IMR-90 (cell line): ENCODE measurements around the gene ADARB2.
"Not testable (repeated sequence)": the region's sequence is repeated elsewhere in the genome, so short reads cannot be mapped to it uniquely, and the experiment has no call there.

Source experiments
- BHLHE40 ChIP-seq: fragments of 150-350 bp; IDR thresholded peaks from 2 replicates; pipeline ENCODE4 v1.6.1; 2016; ENCODE audit warnings: mild to moderate bottlenecking, low read depth, low read length
- CEBPB ChIP-seq: IDR thresholded peaks from 2 replicates; pipeline ENCODE4 v1.6.1; 2012; ENCODE audit warnings: low read depth, low read length, improper control_type of control experiment
- CTCF ChIP-seq: conservative IDR thresholded peaks from 2 replicates; pipeline ENCODE4 v1.5.1; 2012; ENCODE audit warnings: mild to moderate bottlenecking, low read depth, low read length, improper control_type of control experiment
- ELK1 ChIP-seq: fragments of 150-350 bp; IDR thresholded peaks from 2 replicates; pipeline ENCODE4 v1.6.1; 2016; ENCODE audit warnings: low read depth, mild to moderate bottlenecking, low read length, moderate library complexity, borderline replicate concordance
- FOS ChIP-seq: fragments of 150-350 bp; IDR thresholded peaks from 2 replicates; pipeline ENCODE4 v1.6.1; 2016; ENCODE audit warnings: low read depth, low read length
- MAFK ChIP-seq: IDR thresholded peaks from 2 replicates; pipeline ENCODE4 v1.6.1; 2012; ENCODE audit warnings: low read depth, low read length, improper control_type of control experiment
- MAZ ChIP-seq: IDR thresholded peaks from 2 replicates; pipeline ENCODE4 v1.6.1; 2012; ENCODE audit warnings: low read depth, mild to moderate bottlenecking, low read length, improper control_type of control experiment, moderate library complexity, borderline replicate concordance
- MXI1 ChIP-seq: IDR thresholded peaks from 2 replicates; pipeline ENCODE4 v1.6.1; 2012; ENCODE audit warnings: low read depth, mild to moderate bottlenecking, low read length, moderate library complexity, borderline replicate concordance
- POLR2A ChIP-seq: IDR thresholded peaks from 2 replicates; pipeline ENCODE4 v1.6.1; 2012; ENCODE audit warnings: mild to moderate bottlenecking, low read depth, low read length
- RAD21 ChIP-seq: IDR thresholded peaks from 2 replicates; pipeline ENCODE4 v1.6.1; 2012; ENCODE audit warnings: low read length, improper control_type of control experiment
- RCOR1 ChIP-seq: IDR thresholded peaks from 2 replicates; pipeline ENCODE4 v1.6.1; 2012; ENCODE audit warnings: mild to moderate bottlenecking, low read length, improper control_type of control experiment; ENCODE audit not compliant: insufficient replicate concordance
- SMC3 ChIP-seq: fragments of 150-350 bp; IDR thresholded peaks from 2 replicates; pipeline ENCODE4 v1.6.1; 2016; ENCODE audit warnings: low read depth, mild to moderate bottlenecking, antibody characterized with exemption, low read length, moderate library complexity
- TF ChIP-seq, protein P1 (sequence below): fragments of 150-350 bp; IDR thresholded peaks from 2 replicates; pipeline ENCODE4 v1.6.1; 2017; ENCODE audit warnings: mild to moderate bottlenecking, antibody characterized with exemption, low read length, low read depth

DNA sequence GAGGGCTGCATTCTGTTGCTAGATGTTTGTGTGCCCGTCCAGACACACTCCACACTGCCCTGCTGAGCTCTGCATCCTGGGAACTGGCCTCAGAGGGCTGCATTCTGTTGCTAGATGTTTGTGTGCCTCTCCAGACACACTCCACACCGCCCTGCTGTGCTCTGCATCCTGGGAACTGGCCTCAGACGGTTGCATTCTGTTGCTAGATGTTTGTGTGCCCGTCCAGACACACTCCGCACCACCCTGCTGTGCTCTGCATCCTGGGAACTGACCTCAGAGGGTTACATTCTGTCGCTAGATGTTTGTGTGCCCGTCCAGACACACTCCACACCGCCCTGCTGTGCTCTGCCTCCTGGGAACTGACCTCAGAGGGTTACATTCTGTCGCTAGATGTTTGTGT lies 120.6 kb downstream of the ADARB2 start:
- TF ChIP-seq MAFK, CTCF, POLR2A, MXI1, RAD21, SMC3, BHLHE40, MAZ, FOS, RCOR1, ELK1, CEBPB: not testable (repeated sequence)
- TF ChIP-seq, protein P1, sequence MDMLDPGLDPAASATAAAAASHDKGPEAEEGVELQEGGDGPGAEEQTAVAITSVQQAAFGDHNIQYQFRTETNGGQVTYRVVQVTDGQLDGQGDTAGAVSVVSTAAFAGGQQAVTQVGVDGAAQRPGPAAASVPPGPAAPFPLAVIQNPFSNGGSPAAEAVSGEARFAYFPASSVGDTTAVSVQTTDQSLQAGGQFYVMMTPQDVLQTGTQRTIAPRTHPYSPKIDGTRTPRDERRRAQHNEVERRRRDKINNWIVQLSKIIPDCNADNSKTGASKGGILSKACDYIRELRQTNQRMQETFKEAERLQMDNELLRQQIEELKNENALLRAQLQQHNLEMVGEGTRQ: not testable (repeated sequence)
